Measurements from ENCODE around the gene PCDH1.
"Not testable (repeated sequence)": the region's sequence is repeated elsewhere in the genome, so short reads cannot be mapped to it uniquely, and the experiment has no call there.

PCDH1 gene

GRCh38 chr5:141822144-141822543 lies 56.1 kb downstream of the PCDH1 start:
- Histone ChIP-seq H3K4me1 (ENCODE audit: control insufficient read depth, insufficient read depth, low read length) (no peaks in the 10 kb centered on the region), H3K27me3 (ENCODE audit: control insufficient read depth, insufficient read depth, low read length) (peaks cover 58% of the 10 kb centered on the region), H3K4me3 (ENCODE audit: low read length) (no peak overlapping the region), H3K4me2 (ENCODE audit: low read length) (no peak overlapping the region), H3K9me3 (replicated peaks; ENCODE audit: low read length) (no peaks in the 10 kb centered on the region), H3K9ac (ENCODE audit: low read depth, low read length) (no peak overlapping the region), H3K36me3 (ENCODE audit: insufficient read depth, low read length) (no peaks in the 10 kb centered on the region)

GRCh38 chr5:141821430-141821925 lies 56.7 kb downstream of the PCDH1 start:
- peaks cover 57% of the 10 kb centered on the region for H3K27me3 ChIP-seq (ENCODE audit: control insufficient read depth, insufficient read depth, low read length)

GRCh38 chr5:141820686-141821085 lies 57.5 kb downstream of the PCDH1 start:
- H3K4me3 ChIP-seq (ENCODE audit: low read length); H3K4me2 ChIP-seq (ENCODE audit: low read length); H3K9ac ChIP-seq (ENCODE audit: low read depth, low read length); H3K4me1 ChIP-seq (ENCODE audit: control insufficient read depth, insufficient read depth, low read length); H3K36me3 ChIP-seq (ENCODE audit: insufficient read depth, low read length); H3K9me3 ChIP-seq (replicated peaks; ENCODE audit: low read length): not testable (repeated sequence)
- peaks cover 56% of the 10 kb centered on the region for H3K27me3 ChIP-seq (ENCODE audit: control insufficient read depth, insufficient read depth, low read length)

More at GRCh38 chr5:141821430-141821925, 56.7 kb downstream of the PCDH1 start:
- no peaks in the 10 kb centered on the region for H3K9me3 ChIP-seq (replicated peaks; ENCODE audit: low read length)
- H3K4me3 ChIP-seq (ENCODE audit: low read length): no peak overlapping the region
- no peak overlapping the region for H3K4me2 ChIP-seq (ENCODE audit: low read length)
- H3K4me1 ChIP-seq (ENCODE audit: control insufficient read depth, insufficient read depth, low read length): no peaks in the 10 kb centered on the region
- H3K36me3 ChIP-seq (ENCODE audit: insufficient read depth, low read length): no peaks in the 10 kb centered on the region
- H3K9ac ChIP-seq (ENCODE audit: low read depth, low read length): no peak overlapping the region

- Histone ChIP-seq H3K9ac (ENCODE audit: low read depth, low read length) (no peak overlapping the region), H3K9me3 (replicated peaks; ENCODE audit: low read length) (no peaks in the 10 kb centered on the region), H3K4me1 (ENCODE audit: control insufficient read depth, insufficient read depth, low read length) (no peaks in the 10 kb centered on the region), H3K36me3 (ENCODE audit: insufficient read depth, low read length) (no peaks in the 10 kb centered on the region), H3K4me3 (ENCODE audit: low read length) (no peak overlapping the region), H3K27me3 (ENCODE audit: control insufficient read depth, insufficient read depth, low read length) (peaks cover 54% of the 10 kb centered on the region), H3K4me2 (ENCODE audit: low read length) (no peak overlapping the region)
Observed at GRCh38 chr5:141817631-141818030, 60.6 kb downstream of the PCDH1 start.

GRCh38 chr5:141816598-141817399 lies 61.4 kb downstream of the PCDH1 start:
- H3K4me3 ChIP-seq (ENCODE audit: low read length): no peak overlapping the region
- no peak overlapping the region for H3K4me2 ChIP-seq (ENCODE audit: low read length)
- no peaks in the 10 kb centered on the region for H3K9me3 ChIP-seq (replicated peaks; ENCODE audit: low read length)
- no peaks in the 10 kb centered on the region for H3K36me3 ChIP-seq (ENCODE audit: insufficient read depth, low read length)
- H3K4me1 ChIP-seq (ENCODE audit: control insufficient read depth, insufficient read depth, low read length): no peaks in the 10 kb centered on the region
- H3K9ac ChIP-seq (ENCODE audit: low read depth, low read length): no peak overlapping the region
- peaks cover 63% of the 10 kb centered on the region for H3K27me3 ChIP-seq (ENCODE audit: control insufficient read depth, insufficient read depth, low read length)

- H3K9me3 ChIP-seq (replicated peaks; ENCODE audit: low read length): no peaks in the 10 kb centered on the region
- H3K9ac ChIP-seq (ENCODE audit: low read depth, low read length): no peak overlapping the region
- no peak overlapping the region for H3K4me2 ChIP-seq (ENCODE audit: low read length)
- H3K27me3 ChIP-seq (ENCODE audit: control insufficient read depth, insufficient read depth, low read length): peaks cover 72% of the 10 kb centered on the region
- H3K4me3 ChIP-seq (ENCODE audit: low read length): no peak overlapping the region
- H3K36me3 ChIP-seq (ENCODE audit: insufficient read depth, low read length): no peaks in the 10 kb centered on the region
- H3K4me1 ChIP-seq (ENCODE audit: control insufficient read depth, insufficient read depth, low read length): no peaks in the 10 kb centered on the region
Observed at GRCh38 chr5:141815796-141816180, 62.4 kb downstream of the PCDH1 start.

GRCh38 chr5:141815051-141815795 lies 63.0 kb downstream of the PCDH1 start:
- H3K9ac ChIP-seq (ENCODE audit: low read depth, low read length): no peak overlapping the region
- no peaks in the 10 kb centered on the region for H3K9me3 ChIP-seq (replicated peaks; ENCODE audit: low read length)
- H3K4me1 ChIP-seq (ENCODE audit: control insufficient read depth, insufficient read depth, low read length): no peaks in the 10 kb centered on the region
- H3K4me3 ChIP-seq (ENCODE audit: low read length): no peak overlapping the region
- no peaks in the 10 kb centered on the region for H3K36me3 ChIP-seq (ENCODE audit: insufficient read depth, low read length)
- peaks cover 77% of the 10 kb centered on the region for H3K27me3 ChIP-seq (ENCODE audit: control insufficient read depth, insufficient read depth, low read length)
- H3K4me2 ChIP-seq (ENCODE audit: low read length): no peak overlapping the region

GRCh38 chr5:141814064-141814964 lies 63.9 kb downstream of the PCDH1 start:
- no peak overlapping the region for H3K4me3 ChIP-seq (ENCODE audit: low read length)
- no peak overlapping the region for H3K4me2 ChIP-seq (ENCODE audit: low read length)
- no peaks in the 10 kb centered on the region for H3K4me1 ChIP-seq (ENCODE audit: control insufficient read depth, insufficient read depth, low read length)
- peaks cover 79% of the 10 kb centered on the region for H3K27me3 ChIP-seq (ENCODE audit: control insufficient read depth, insufficient read depth, low read length)
- H3K9me3 ChIP-seq (replicated peaks; ENCODE audit: low read length): no peaks in the 10 kb centered on the region
- H3K9ac ChIP-seq (ENCODE audit: low read depth, low read length): no peak overlapping the region
- no peaks in the 10 kb centered on the region for H3K36me3 ChIP-seq (ENCODE audit: insufficient read depth, low read length)

GRCh38 chr5:141812512-141812911 lies 65.7 kb downstream of the PCDH1 start:
- Histone ChIP-seq H3K9ac (ENCODE audit: low read depth, low read length) (no peak overlapping the region), H3K4me1 (ENCODE audit: control insufficient read depth, insufficient read depth, low read length) (no peaks in the 10 kb centered on the region), H3K27me3 (ENCODE audit: control insufficient read depth, insufficient read depth, low read length) (peaks cover 87% of the 10 kb centered on the region), H3K36me3 (ENCODE audit: insufficient read depth, low read length) (no peaks in the 10 kb centered on the region), H3K4me2 (ENCODE audit: low read length) (no peak overlapping the region), H3K9me3 (replicated peaks; ENCODE audit: low read length) (no peaks in the 10 kb centered on the region), H3K4me3 (ENCODE audit: low read length) (no peak overlapping the region)

GRCh38 chr5:141811287-141812155 lies 66.7 kb downstream of the PCDH1 start:
- H3K9ac ChIP-seq (ENCODE audit: low read depth, low read length): no peak overlapping the region
- H3K36me3 ChIP-seq (ENCODE audit: insufficient read depth, low read length): no peaks in the 10 kb centered on the region
- no peak overlapping the region for H3K4me3 ChIP-seq (ENCODE audit: low read length)
- no peak overlapping the region for H3K4me2 ChIP-seq (ENCODE audit: low read length)
- no peaks in the 10 kb centered on the region for H3K9me3 ChIP-seq (replicated peaks; ENCODE audit: low read length)
- no peaks in the 10 kb centered on the region for H3K4me1 ChIP-seq (ENCODE audit: control insufficient read depth, insufficient read depth, low read length)
- peaks cover 89% of the 10 kb centered on the region for H3K27me3 ChIP-seq (ENCODE audit: control insufficient read depth, insufficient read depth, low read length)

All from skeletal muscle satellite cell (primary cell).